ENCODE results near the gene KRABD2.

KRABD2 gene

GRCh38 chr17:8420041-8420934 is 43.8 kb upstream of the KRABD2 start:
- peaks cover 0 to 4% (median 0%) of the 10 kb centered on the region in 3 donors for H3K9me3 ChIP-seq (ENCODE audit: control extremely low read depth in 1 of 3, control insufficient read depth in 2 of 3, insufficient read depth in 1 of 3, low read length in 2 of 3)
- WGBS (ENCODE audit: insufficient coverage): 71% methylated on average over 2 of the region's 5 CpGs

More at GRCh38 chr17:8420041-8420934, 43.8 kb upstream of the KRABD2 start:
- intact Hi-C loops (cut with micrococcal nuclease): no loop called here
- Mint-ChIP-seq H3K4me3 (no peak overlapping the region), H3K27ac (no peak overlapping the region), H3K9me3 (ENCODE audit: insufficient read depth) (no peaks in the 10 kb centered on the region), H3K4me1 (no peaks in the 10 kb centered on the region), H3K27me3 (peaks cover 60% of the 10 kb centered on the region)
- Histone ChIP-seq H4K20me1 (ENCODE audit: control insufficient read depth, insufficient read depth, low read length, poor library complexity, severe bottlenecking) (no peaks in the 10 kb centered on the region), H3K4me3 (ENCODE audit: control extremely low read depth in 1 of 5, extremely low read depth in 1 of 5, insufficient read depth in 1 of 5, low read depth in 2 of 5, low read length in 4 of 5) (no peak overlapping the region), H3K27me3 (replicated peaks in 1 of 4; ENCODE audit: control extremely low read depth in 1 of 4, control insufficient read depth in 3 of 4, insufficient read depth in 4 of 4, low read length in 3 of 4) (peaks cover 0 to 17% (median 10%) of the 10 kb centered on the region in 4 experiments), H3K79me2 (ENCODE audit: control insufficient read depth, insufficient read depth, low read length) (no peaks in the 10 kb centered on the region), H2AFZ (ENCODE audit: insufficient read depth, low read depth, low read length, poor library complexity, severe bottlenecking) (no peak overlapping the region), H3K36me3 (replicated peaks in 1 of 2; ENCODE audit: control extremely low read depth in 1 of 2, control insufficient read depth in 1 of 2, extremely low read depth in 1 of 2, insufficient read depth in 2 of 2, low read length in 1 of 2) (no peaks in the 10 kb centered on the region), H3K4me1 (ENCODE audit: control insufficient read depth in 2 of 2, insufficient read depth in 2 of 2, low read length in 2 of 2) (no peaks in the 10 kb centered on the region), H3K9ac (ENCODE audit: low read length) (no peak overlapping the region), H3K27ac (ENCODE audit: low read length in 2 of 2) (no peak overlapping the region), H3K4me2 (replicated peaks; ENCODE audit: low read depth, low read length, poor library complexity, severe bottlenecking) (no peak overlapping the region)
- no peak for ATAC-seq (ENCODE audit: low read depth)
- TF ChIP-seq CTCF (IDR thresholded peaks at IDR 0.05) (no peak), EZH2 (IDR thresholded peaks at IDR 0.05; ENCODE audit: borderline replicate concordance, insufficient read depth, low read depth, low read length, poor library complexity, severe bottlenecking) (no peak)
- CTCF ChIA-PET: interaction anchor here (0.9 to 2.5 kb wide), 2 partner anchors 9 to 365 kb away, joined by 3 to 16 read pairs; no protein-coding TSS in a partner anchor
- no peak for DNase-seq
- POLR2A ChIA-PET: interaction anchor here (0.6 kb wide), 1 partner anchor 325 kb away, joined by 3 read pairs; no protein-coding TSS in a partner anchor

All from B cell (primary cell).